ENCODE results near the gene SAP25. TPM values are rescaled to one million over a fixed set of nuclear protein-coding genes. Genes with fewer than 3 reads are reported as not detected.

The SAP25 gene
- total and polyA plus RNA-seq, 2 donors (not counting 1 experiment from before 2014, with no cell fraction given) = 51.7 to 71.9 TPM

- WGBS (ENCODE audit: insufficient coverage) = 94% methylated on average over 8 of the region's 8 CpGs
- H3K9ac ChIP-seq (ENCODE audit: low read length) = no peak overlapping the region
- CTCF ChIA-PET = interaction anchor here (0.6 to 1.7 kb wide), 5 partner anchors 16 to 85 kb away, joined by 3 to 4 read pairs (median 4); partner anchors contain the start of genes FBXO24 and LRCH4
- no peak for DNase-seq
- Mint-ChIP-seq H3K9me3 (ENCODE audit: insufficient read depth) (no peaks in the 10 kb centered on the region), H3K4me3 (peak overlapping the region; percentile 56), H3K27ac (no peak overlapping the region), H3K27me3 (no peaks in the 10 kb centered on the region), H3K4me1 (peaks cover 18% of the 10 kb centered on the region)
- no peaks in the 10 kb centered on the region for H3K36me3 ChIP-seq (replicated peaks in 1 of 2; ENCODE audit: control extremely low read depth in 1 of 2, control insufficient read depth in 1 of 2, extremely low read depth in 1 of 2, insufficient read depth in 2 of 2, low read length in 1 of 2)
- no peaks in the 10 kb centered on the region for H3K79me2 ChIP-seq (ENCODE audit: control insufficient read depth, insufficient read depth, low read length)
- intact Hi-C loops (cut with micrococcal nuclease) = no loop called here
- H3K4me2 ChIP-seq (replicated peaks; ENCODE audit: low read depth, low read length, poor library complexity, severe bottlenecking) = no peak overlapping the region
- ATAC-seq (ENCODE audit: low read depth) = no peak
- TF ChIP-seq CTCF (IDR thresholded peaks at IDR 0.05) = no peak
- TF ChIP-seq EZH2 (IDR thresholded peaks at IDR 0.05; ENCODE audit: borderline replicate concordance, insufficient read depth, low read depth, low read length, poor library complexity, severe bottlenecking) = no peak
- POLR2A ChIA-PET = no interaction called here
- H3K27me3 ChIP-seq (replicated peaks in 1 of 4; ENCODE audit: control extremely low read depth in 1 of 4, control insufficient read depth in 3 of 4, insufficient read depth in 4 of 4, low read length in 3 of 4) = no peaks in the 10 kb centered on the region
- no peak overlapping the region for H3K27ac ChIP-seq (ENCODE audit: low read length in 2 of 2)
- no peak overlapping the region for H2AFZ ChIP-seq (ENCODE audit: insufficient read depth, low read depth, low read length, poor library complexity, severe bottlenecking)
- peaks cover 15 to 29% of the 10 kb centered on the region in 2 donors for H3K4me1 ChIP-seq (ENCODE audit: control insufficient read depth in 2 of 2, insufficient read depth in 2 of 2, low read length in 2 of 2)
- H4K20me1 ChIP-seq (ENCODE audit: control insufficient read depth, insufficient read depth, low read length, poor library complexity, severe bottlenecking) = no peaks in the 10 kb centered on the region
- no peaks in the 10 kb centered on the region for H3K9me3 ChIP-seq (ENCODE audit: control extremely low read depth in 1 of 3, control insufficient read depth in 2 of 3, insufficient read depth in 1 of 3, low read length in 2 of 3)
- H3K4me3 ChIP-seq (ENCODE audit: control extremely low read depth in 1 of 5, extremely low read depth in 1 of 5, insufficient read depth in 1 of 5, low read depth in 2 of 5, low read length in 4 of 5) = no peak overlapping the region
Observed at GRCh38 chr7:100607111-100607510, 33.4 kb upstream of the SAP25 start.

- Histone ChIP-seq H3K9ac (ENCODE audit: low read length) (no peak overlapping the region), H3K36me3 (replicated peaks in 1 of 2; ENCODE audit: control extremely low read depth in 1 of 2, control insufficient read depth in 1 of 2, extremely low read depth in 1 of 2, insufficient read depth in 2 of 2, low read length in 1 of 2) (no peaks in the 10 kb centered on the region), H3K4me2 (replicated peaks; ENCODE audit: low read depth, low read length, poor library complexity, severe bottlenecking) (no peak overlapping the region), H2AFZ (ENCODE audit: insufficient read depth, low read depth, low read length, poor library complexity, severe bottlenecking) (no peak overlapping the region), H3K27ac (ENCODE audit: low read length in 2 of 2) (no peak overlapping the region), H3K4me3 (ENCODE audit: control extremely low read depth in 1 of 5, extremely low read depth in 1 of 5, insufficient read depth in 1 of 5, low read depth in 2 of 5, low read length in 4 of 5) (no peak overlapping the region), H4K20me1 (ENCODE audit: control insufficient read depth, insufficient read depth, low read length, poor library complexity, severe bottlenecking) (no peaks in the 10 kb centered on the region), H3K27me3 (replicated peaks in 1 of 4; ENCODE audit: control extremely low read depth in 1 of 4, control insufficient read depth in 3 of 4, insufficient read depth in 4 of 4, low read length in 3 of 4) (no peaks in the 10 kb centered on the region), H3K79me2 (ENCODE audit: control insufficient read depth, insufficient read depth, low read length) (no peaks in the 10 kb centered on the region), H3K9me3 (ENCODE audit: control extremely low read depth in 1 of 3, control insufficient read depth in 2 of 3, insufficient read depth in 1 of 3, low read length in 2 of 3) (no peaks in the 10 kb centered on the region), H3K4me1 (ENCODE audit: control insufficient read depth in 2 of 2, insufficient read depth in 2 of 2, low read length in 2 of 2) (peaks cover 15 to 27% of the 10 kb centered on the region in 2 donors)
- no peaks in the 10 kb centered on the region for H3K9me3 Mint-ChIP-seq (ENCODE audit: insufficient read depth)
- peak overlapping the region; percentile 90 for H3K4me3 Mint-ChIP-seq
- no peak overlapping the region for H3K27ac Mint-ChIP-seq
- H3K27me3 Mint-ChIP-seq = no peaks in the 10 kb centered on the region
- TF ChIP-seq CTCF (IDR thresholded peaks at IDR 0.05) (no peak), EZH2 (IDR thresholded peaks at IDR 0.05; ENCODE audit: borderline replicate concordance, insufficient read depth, low read depth, low read length, poor library complexity, severe bottlenecking) (no peak)
- intact Hi-C loops (cut with micrococcal nuclease) = no loop called here
- ChIA-PET POLR2A (interaction anchor here (0.6 to 2.0 kb wide), 3 partner anchors 20 to 141 kb away, joined by 3 to 18 read pairs (median 5); partner anchors contain the start of genes FBXO24 and LRCH4), CTCF (interaction anchor here (0.6 to 1.8 kb wide), 6 partner anchors 15 to 99 kb away, joined by 3 to 5 read pairs (median 3); partner anchors contain the start of genes FBXO24, LRCH4 and POP7)
- DNase-seq (no peak), ATAC-seq (ENCODE audit: low read depth) (no peak)
- 90% methylated on average over 11 of the region's 12 CpGs for WGBS (ENCODE audit: insufficient coverage)
- H3K4me1 Mint-ChIP-seq = peaks cover 14% of the 10 kb centered on the region
Observed at GRCh38 chr7:100606313-100606712, 32.6 kb upstream of the SAP25 start.
